Smooth muscle cell (in vitro differentiated cells): ENCODE measurements around the gene ADAMTS2. TPM values are rescaled to one million over a fixed set of nuclear protein-coding genes. Genes with fewer than 3 reads are reported as not detected.

ENCODE experiments used
- DNase-seq: peaks from one replicate; lab custom pipeline; 2025; ENCODE audit not compliant: unreplicated experiment; lab: John Stamatoyannopoulos, UW
- H2AFZ ChIP-seq: fragments of 200-600 bp; sonication (generic); 2 replicates; pipeline ENCODE4 v1.6.0; 2016; ENCODE audit warnings: antibody characterized with exemption, low read depth, mild to moderate bottlenecking
- H3F3A ChIP-seq: fragments of 200-600 bp; sonication (generic); 2 replicates; pipeline ENCODE4 v1.6.0; 2017; ENCODE audit warnings: antibody characterized with exemption, low read depth
- H3K27ac ChIP-seq: fragments of 200-600 bp; sonication (generic); 2 replicates; pipeline ENCODE4 v1.5.1; 2016; ENCODE audit warnings: low read depth, mild to moderate bottlenecking
- H3K27me3 ChIP-seq: fragments of 200-600 bp; sonication (generic); 2 replicates; pipeline ENCODE4 v1.6.1; 2016; ENCODE audit warnings: low read depth, mild to moderate bottlenecking
- H3K36me3 ChIP-seq: fragments of 200-600 bp; sonication (generic); 2 replicates; pipeline ENCODE4 v1.5.1; 2016; ENCODE audit warnings: low read depth
- H3K4me1 ChIP-seq: fragments of 200-600 bp; sonication (generic); 2 replicates; pipeline ENCODE4 v1.5.1; 2016; ENCODE audit warnings: low read depth
- H3K4me2 ChIP-seq: fragments of 200-600 bp; sonication (generic); 2 replicates; pipeline ENCODE4 v1.6.0; 2016; ENCODE audit warnings: mild to moderate bottlenecking
- H3K4me3 ChIP-seq: fragments of 200-600 bp; sonication (generic); 2 replicates; pipeline ENCODE4 v1.5.1; 2016; ENCODE audit warnings: mild to moderate bottlenecking
- H3K79me2 ChIP-seq: fragments of 200-600 bp; sonication (generic); 2 replicates; pipeline ENCODE4 v1.6.0; 2016; ENCODE audit warnings: low read depth, mild to moderate bottlenecking
- H3K9ac ChIP-seq: fragments of 200-600 bp; sonication (generic); 2 replicates; pipeline ENCODE4 v1.6.0; 2016; ENCODE audit warnings: low read depth
- H3K9me3 ChIP-seq: fragments of 200-600 bp; sonication (generic); replicated peaks from 2 replicates; pipeline ENCODE4 v1.5.1; 2016; ENCODE audit warnings: low read depth
- H4K20me1 ChIP-seq: fragments of 200-600 bp; sonication (generic); 2 replicates; pipeline ENCODE4 v1.6.0; 2016; ENCODE audit warnings: low read depth
- WGBS: methylation state at CpG from one replicate; pipeline ENCODE4 v1.1.7; 2016; ENCODE audit warnings: low lambda C conversion rate; 5-methylcytosine and 5-hydroxymethylcytosine counted together
- polyA plus RNA-seq: library from polyadenylated mRNA; unstranded; fragments of >200 nt; fragmentation: Nextera tagmentation; extraction: Ambion mirVana; gene quantifications from 2 replicates; pipeline ENCODE4 v1.2.1, GENCODE V29; 2016
- total RNA-seq: library from RNA; depleted of rRNA; stranded (reverse); fragments of >200 nt; gene quantifications from 2 replicates; pipeline ENCODE4 v1.2.3, GENCODE V29; 2014
- TF ChIP-seq, protein P1 (sequence below): fragments of 200-600 bp; sonication (generic); IDR thresholded peaks from 2 replicates; pipeline ENCODE4 v1.5.1; 2017; ENCODE audit warnings: borderline replicate concordance, mild to moderate bottlenecking, antibody characterized with exemption; ENCODE audit not compliant: insufficient read depth, poor library complexity, severe bottlenecking

Gene ADAMTS2
- total and polyA plus RNA-seq, 2 experiments from 2014 or later: 22.8 to 37.5 TPM

DNA sequence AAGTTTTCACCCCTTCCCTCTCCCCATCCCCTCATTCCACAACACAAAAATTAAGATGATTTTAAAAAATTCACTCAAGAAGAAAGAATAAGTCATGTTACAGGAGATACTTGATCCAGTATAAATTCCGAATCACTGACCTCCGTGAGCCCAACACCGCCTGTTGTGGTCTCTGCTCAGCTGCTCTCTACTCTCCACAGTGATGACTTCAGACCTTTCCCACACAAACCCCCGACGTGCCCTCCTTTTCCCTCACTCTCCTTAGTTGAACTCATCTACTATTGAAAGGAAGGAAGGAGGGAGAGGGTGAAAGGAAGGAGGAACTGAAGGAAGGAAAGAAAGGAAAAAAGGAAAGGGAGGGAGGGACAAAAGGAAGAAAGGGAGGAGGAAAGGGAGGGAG lies 230.0 kb downstream of the ADAMTS2 start:
- Histone ChIP-seq H3K27ac (no peak overlapping the region), H3K4me3 (no peak overlapping the region), H3K9me3 (peaks cover 7% of the 10 kb centered on the region), H3K27me3 (no peaks in the 10 kb centered on the region), H3F3A (no peaks in the 10 kb centered on the region), H3K36me3 (no peaks in the 10 kb centered on the region), H3K4me2 (no peak overlapping the region), H3K79me2 (no peaks in the 10 kb centered on the region), H3K9ac (no peak overlapping the region), H2AFZ (no peak overlapping the region), H4K20me1 (no peaks in the 10 kb centered on the region), H3K4me1 (no peaks in the 10 kb centered on the region)
- 87% methylated on average over 5 of the region's 5 CpGs for WGBS
- DNase-seq: no peak
- TF ChIP-seq, protein P1, sequence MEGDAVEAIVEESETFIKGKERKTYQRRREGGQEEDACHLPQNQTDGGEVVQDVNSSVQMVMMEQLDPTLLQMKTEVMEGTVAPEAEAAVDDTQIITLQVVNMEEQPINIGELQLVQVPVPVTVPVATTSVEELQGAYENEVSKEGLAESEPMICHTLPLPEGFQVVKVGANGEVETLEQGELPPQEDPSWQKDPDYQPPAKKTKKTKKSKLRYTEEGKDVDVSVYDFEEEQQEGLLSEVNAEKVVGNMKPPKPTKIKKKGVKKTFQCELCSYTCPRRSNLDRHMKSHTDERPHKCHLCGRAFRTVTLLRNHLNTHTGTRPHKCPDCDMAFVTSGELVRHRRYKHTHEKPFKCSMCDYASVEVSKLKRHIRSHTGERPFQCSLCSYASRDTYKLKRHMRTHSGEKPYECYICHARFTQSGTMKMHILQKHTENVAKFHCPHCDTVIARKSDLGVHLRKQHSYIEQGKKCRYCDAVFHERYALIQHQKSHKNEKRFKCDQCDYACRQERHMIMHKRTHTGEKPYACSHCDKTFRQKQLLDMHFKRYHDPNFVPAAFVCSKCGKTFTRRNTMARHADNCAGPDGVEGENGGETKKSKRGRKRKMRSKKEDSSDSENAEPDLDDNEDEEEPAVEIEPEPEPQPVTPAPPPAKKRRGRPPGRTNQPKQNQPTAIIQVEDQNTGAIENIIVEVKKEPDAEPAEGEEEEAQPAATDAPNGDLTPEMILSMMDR: no peak

GRCh38 chr5:179114756-179115155 lies 230.5 kb downstream of the ADAMTS2 start:
- H3K4me1 ChIP-seq: no peaks in the 10 kb centered on the region
- H2AFZ ChIP-seq: no peak overlapping the region
- TF ChIP-seq, protein P1: no peak
- no peak overlapping the region for H3K27ac ChIP-seq
- no peaks in the 10 kb centered on the region for H3K79me2 ChIP-seq
- H3K9me3 ChIP-seq: peaks cover 7% of the 10 kb centered on the region
- WGBS: 97% methylated on average over 7 of the region's 7 CpGs
- no peak for DNase-seq
- no peaks in the 10 kb centered on the region for H4K20me1 ChIP-seq
- H3K4me3 ChIP-seq: no peak overlapping the region
- H3K36me3 ChIP-seq: no peaks in the 10 kb centered on the region
- H3F3A ChIP-seq: no peaks in the 10 kb centered on the region
- H3K9ac ChIP-seq: no peak overlapping the region
- H3K4me2 ChIP-seq: no peak overlapping the region
- no peaks in the 10 kb centered on the region for H3K27me3 ChIP-seq

DNA sequence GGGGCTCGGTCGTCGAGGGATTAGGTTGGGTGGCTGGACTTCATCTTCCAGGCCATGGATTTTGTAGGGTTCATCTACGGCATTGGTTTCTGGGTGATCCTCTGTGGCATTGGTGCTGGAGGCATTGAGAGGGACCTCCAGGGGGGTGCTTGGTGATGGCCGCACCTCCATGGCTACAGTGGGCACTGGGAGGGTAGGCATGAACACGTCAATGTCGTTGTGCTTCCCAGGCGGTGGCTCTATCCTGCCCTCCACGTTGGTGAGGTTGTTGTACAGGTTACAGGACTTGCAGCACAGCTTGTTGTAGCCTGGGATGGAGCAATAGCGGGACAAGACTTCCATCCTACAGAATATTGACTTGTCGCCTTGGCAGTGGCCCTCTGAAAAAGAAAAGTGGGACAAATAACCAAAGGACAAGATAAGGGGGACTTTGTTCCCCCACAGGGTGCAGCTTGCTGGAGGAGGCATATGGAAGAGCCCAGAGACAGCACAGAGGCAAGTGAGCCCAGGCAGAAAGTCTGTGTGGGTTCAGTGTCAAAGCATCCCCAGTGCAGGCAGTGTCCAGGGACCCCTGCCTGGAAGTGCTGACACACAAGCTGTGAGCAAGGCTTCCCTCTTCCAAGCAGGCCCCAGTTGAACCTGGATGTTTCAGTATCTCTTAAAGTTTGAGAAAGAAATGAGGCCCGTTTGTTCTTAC lies 231.2 kb downstream of the ADAMTS2 start:
- H2AFZ ChIP-seq: no peak overlapping the region
- no peak overlapping the region for H3K27ac ChIP-seq
- no peaks in the 10 kb centered on the region for H3F3A ChIP-seq
- no peaks in the 10 kb centered on the region for H3K27me3 ChIP-seq
- peaks cover 7% of the 10 kb centered on the region for H3K9me3 ChIP-seq
- no peaks in the 10 kb centered on the region for H3K79me2 ChIP-seq
- no peak overlapping the region for H3K4me3 ChIP-seq
- H3K9ac ChIP-seq: no peak overlapping the region
- no peak overlapping the region for H3K4me2 ChIP-seq
- H4K20me1 ChIP-seq: no peaks in the 10 kb centered on the region
- 87% methylated on average over 12 of the region's 12 CpGs for WGBS
- TF ChIP-seq, protein P1: no peak
- DNase-seq: no peak
- no peaks in the 10 kb centered on the region for H3K4me1 ChIP-seq
- H3K36me3 ChIP-seq: no peaks in the 10 kb centered on the region

DNA sequence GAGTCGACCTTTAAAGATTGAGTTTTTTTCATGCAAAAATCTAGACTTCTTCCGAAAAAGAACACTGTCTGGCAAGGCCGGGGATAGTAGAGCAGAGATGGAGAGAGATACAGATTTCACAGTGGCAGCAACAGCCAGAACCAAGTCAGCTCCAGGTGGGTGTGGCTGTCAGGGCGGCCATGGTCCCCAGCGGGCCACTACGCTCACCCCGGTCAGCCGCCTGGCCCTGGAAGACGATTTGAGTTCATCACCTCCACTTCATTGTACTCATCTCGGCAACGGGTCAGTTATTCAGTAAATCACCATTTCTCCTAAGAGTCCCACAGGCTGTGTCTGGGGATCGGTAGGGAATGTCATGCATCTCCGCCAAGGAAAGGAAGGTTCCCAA lies 232.1 kb downstream of the ADAMTS2 start:
- Histone ChIP-seq H4K20me1 (no peaks in the 10 kb centered on the region), H3F3A (no peaks in the 10 kb centered on the region), H2AFZ (no peak overlapping the region), H3K4me1 (no peaks in the 10 kb centered on the region), H3K27me3 (no peaks in the 10 kb centered on the region), H3K9ac (no peak overlapping the region), H3K4me2 (no peak overlapping the region), H3K4me3 (no peak overlapping the region), H3K79me2 (no peaks in the 10 kb centered on the region), H3K9me3 (peaks cover 7% of the 10 kb centered on the region), H3K36me3 (no peaks in the 10 kb centered on the region), H3K27ac (no peak overlapping the region)
- DNase-seq: no peak
- TF ChIP-seq, protein P1: no peak
- WGBS: 92% methylated on average over 13 of the region's 13 CpGs
